Activated naive CD8-positive, alpha-beta T cell (primary cell): ENCODE data around the gene MED9.

Experiments
- H3K27ac Mint-ChIP-seq: one replicate; pipeline ENCODE4 v1.8.0; 2021; ENCODE audit warnings: mixed read lengths
- H3K27me3 Mint-ChIP-seq: one replicate; pipeline ENCODE4 v1.8.0; 2021; ENCODE audit warnings: mixed read lengths
- H3K36me3 Mint-ChIP-seq: one replicate; pipeline ENCODE4 v1.8.0; 2021; ENCODE audit warnings: mixed read lengths
- H3K4me1 Mint-ChIP-seq: one replicate; pipeline ENCODE4 v1.8.0; 2021; ENCODE audit warnings: low read depth, mixed read lengths
- H3K4me3 Mint-ChIP-seq: one replicate; pipeline ENCODE4 v1.8.0; 2021; ENCODE audit warnings: mild to moderate bottlenecking, mixed read lengths
- H3K9me3 Mint-ChIP-seq: one replicate; pipeline ENCODE4 v1.8.0; 2021; ENCODE audit warnings: low read depth, mixed read lengths

MED9 gene

GRCh38 chr17:17537311-17538099 lies 60.7 kb downstream of the MED9 start:
- Mint-ChIP-seq H3K27me3 (no peaks in the 10 kb centered on the region), H3K27ac (no peak overlapping the region), H3K4me3 (no peak overlapping the region), H3K9me3 (no peaks in the 10 kb centered on the region), H3K36me3 (no peaks in the 10 kb centered on the region), H3K4me1 (no peaks in the 10 kb centered on the region)

DNA sequence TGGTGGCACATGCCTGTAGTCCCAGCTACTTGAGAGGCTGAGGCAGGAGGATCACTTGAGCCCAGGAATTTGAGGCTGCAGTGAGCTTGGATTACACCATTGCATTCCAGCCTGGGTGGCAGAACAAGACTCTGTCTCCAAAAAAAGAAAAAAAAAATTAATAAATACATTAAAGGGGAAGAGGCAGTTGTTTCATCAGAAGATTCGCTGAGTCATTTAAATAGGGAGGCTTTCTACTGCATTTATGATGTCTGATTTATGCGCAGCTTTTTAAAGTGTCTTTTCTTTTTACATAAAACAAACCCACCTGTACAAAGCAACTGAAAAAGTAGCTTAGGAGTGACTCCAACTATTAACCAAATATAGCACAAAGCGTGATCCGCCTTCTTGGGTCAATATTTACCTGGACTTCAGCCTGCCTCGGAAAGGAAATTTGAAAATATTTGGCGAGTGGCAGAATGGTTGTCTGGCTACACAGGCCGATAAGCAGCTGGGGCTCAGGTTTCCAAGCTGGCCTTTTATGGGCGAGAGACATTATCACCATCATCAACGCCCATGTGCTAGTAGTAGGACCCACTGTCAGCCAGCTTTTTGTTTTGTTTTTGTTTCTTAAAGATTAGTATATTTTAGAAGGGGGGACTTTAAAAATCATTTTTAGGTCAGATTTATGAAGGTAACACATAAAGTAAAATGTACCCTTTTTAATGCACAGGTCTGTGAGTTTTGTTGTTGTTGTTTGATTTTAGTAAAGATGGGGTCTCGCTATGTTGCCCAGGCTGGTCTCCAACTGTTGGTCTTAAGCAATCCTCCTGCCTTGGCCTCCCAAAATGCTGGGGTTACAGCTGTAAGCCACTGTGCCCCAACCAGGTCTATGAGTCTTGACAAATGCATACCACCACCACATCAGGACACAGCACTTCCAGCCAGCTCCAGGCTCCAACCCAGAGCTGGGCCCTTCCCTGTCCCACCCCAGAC lies 61.9 kb downstream of the MED9 start:
- H3K36me3 Mint-ChIP-seq = no peaks in the 10 kb centered on the region
- H3K27me3 Mint-ChIP-seq = no peaks in the 10 kb centered on the region
- H3K4me1 Mint-ChIP-seq = no peaks in the 10 kb centered on the region
- H3K27ac Mint-ChIP-seq = no peak overlapping the region
- no peak overlapping the region for H3K4me3 Mint-ChIP-seq
- H3K9me3 Mint-ChIP-seq = no peaks in the 10 kb centered on the region

GRCh38 chr17:17539591-17539990 lies 62.8 kb downstream of the MED9 start:
- H3K27ac Mint-ChIP-seq = no peak overlapping the region
- no peaks in the 10 kb centered on the region for H3K4me1 Mint-ChIP-seq
- no peak overlapping the region for H3K4me3 Mint-ChIP-seq
- H3K36me3 Mint-ChIP-seq = no peaks in the 10 kb centered on the region
- H3K27me3 Mint-ChIP-seq = no peaks in the 10 kb centered on the region
- no peaks in the 10 kb centered on the region for H3K9me3 Mint-ChIP-seq

- Mint-ChIP-seq H3K4me1 (no peaks in the 10 kb centered on the region), H3K36me3 (no peaks in the 10 kb centered on the region), H3K27me3 (no peaks in the 10 kb centered on the region), H3K27ac (no peak overlapping the region), H3K9me3 (no peaks in the 10 kb centered on the region), H3K4me3 (no peak overlapping the region)
Observed at GRCh38 chr17:17540278-17540906, 63.6 kb downstream of the MED9 start.

DNA sequence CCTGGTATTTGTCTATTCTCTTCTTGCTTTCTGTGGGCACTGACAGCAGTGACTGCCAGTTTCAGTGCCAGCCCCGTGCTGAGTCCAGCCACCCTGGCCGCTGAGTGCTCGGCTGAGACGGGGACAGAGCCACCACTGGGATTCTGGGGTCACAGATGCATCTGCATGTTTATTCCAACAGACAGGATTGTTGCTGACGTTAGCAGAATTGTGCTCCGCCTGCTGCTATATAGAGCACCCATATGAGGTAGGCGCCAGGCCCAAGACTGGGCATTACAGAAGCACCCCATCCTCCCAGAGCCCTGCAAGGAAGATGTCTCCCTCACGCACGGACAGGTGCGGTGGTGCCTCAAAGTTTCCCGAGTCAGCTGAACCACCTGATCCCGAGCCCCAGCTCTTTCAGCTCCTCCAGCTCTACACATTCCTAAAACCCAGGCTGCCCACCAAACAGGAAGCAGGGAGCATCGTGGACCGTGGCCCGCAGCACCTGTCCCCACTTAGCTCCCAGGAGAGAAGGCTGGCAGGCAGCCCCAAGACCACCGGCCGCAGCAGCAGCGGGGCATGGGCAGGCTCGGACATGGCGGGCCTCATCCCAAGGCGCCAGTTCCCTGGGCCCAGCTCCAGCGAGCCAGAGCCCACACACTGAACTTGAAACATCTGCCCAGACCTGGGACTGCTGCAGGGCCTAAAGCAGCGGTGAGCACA lies 64.3 kb downstream of the MED9 start:
- no peaks in the 10 kb centered on the region for H3K27me3 Mint-ChIP-seq
- no peaks in the 10 kb centered on the region for H3K4me1 Mint-ChIP-seq
- H3K9me3 Mint-ChIP-seq = no peaks in the 10 kb centered on the region
- H3K36me3 Mint-ChIP-seq = no peaks in the 10 kb centered on the region
- H3K4me3 Mint-ChIP-seq = no peak overlapping the region
- no peak overlapping the region for H3K27ac Mint-ChIP-seq

DNA sequence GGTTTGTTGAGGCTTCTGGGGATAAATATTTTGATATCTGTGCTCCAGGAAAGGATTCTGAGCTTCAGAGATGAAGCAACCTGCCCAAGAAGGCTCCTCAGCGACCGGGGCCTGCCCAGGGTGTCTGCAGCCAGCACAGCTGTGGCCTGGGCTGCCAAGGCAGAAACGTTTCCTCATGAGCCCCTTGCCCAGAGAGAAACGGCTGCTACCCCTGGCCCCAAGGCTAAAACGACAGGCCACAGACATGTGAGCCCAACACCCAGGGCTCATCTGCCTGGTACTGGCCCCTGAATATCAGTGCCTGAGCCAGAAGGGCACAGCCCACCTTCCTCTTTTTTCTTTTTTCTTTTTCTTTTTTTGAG lies 64.8 kb downstream of the MED9 start:
- Mint-ChIP-seq H3K4me1 (no peaks in the 10 kb centered on the region), H3K27me3 (no peaks in the 10 kb centered on the region), H3K4me3 (no peak overlapping the region), H3K9me3 (no peaks in the 10 kb centered on the region), H3K36me3 (no peaks in the 10 kb centered on the region), H3K27ac (no peak overlapping the region)
